ENCODE data around the gene CNOT6. TPM values are rescaled to one million over a fixed set of nuclear protein-coding genes. Genes with fewer than 3 reads are reported as not detected.

CNOT6 gene
- total RNA-seq, 4 donors from 2014 or later: 11.3 to 15.1 (median 13.2) TPM

- TF ChIP-seq CTCF (IDR thresholded peaks at IDR 0.05): no peak
- no peak for DNase-seq (ENCODE audit: low spot score)
- no peak for ATAC-seq (ENCODE audit: low FRiP score)
These were observed 97.2 kb downstream of the CNOT6 start, which contains the start of gene SCGB3A1 for GRCh38 chr5:180591311-180591887. Gene SCGB3A1, minus strand, starts transcription at chr5:180591499. Its CDS starts 37 bp downstream, at chr5:180591462.

- no peak for DNase-seq (ENCODE audit: low spot score)
- no peak for TF ChIP-seq CTCF (IDR thresholded peaks at IDR 0.05)
These were observed 98.0 kb downstream of the CNOT6 start for GRCh38 chr5:180592176-180592575.

GRCh38 chr5:180593446-180594206 lies 99.4 kb downstream of the CNOT6 start:
- ATAC-seq (ENCODE audit: low FRiP score): no peak
- DNase-seq (ENCODE audit: low spot score): no peak
- no peak for TF ChIP-seq CTCF (IDR thresholded peaks at IDR 0.05)

More at GRCh38 chr5:180592176-180592575, 98.0 kb downstream of the CNOT6 start:
- ATAC-seq (ENCODE audit: low FRiP score): no peak

- ATAC-seq (ENCODE audit: low FRiP score): no peak
- no peak for TF ChIP-seq CTCF (IDR thresholded peaks at IDR 0.05)
- no peak for DNase-seq (ENCODE audit: low spot score)
These were observed 100.3 kb downstream of the CNOT6 start for GRCh38 chr5:180594311-180595045.

- ATAC-seq (ENCODE audit: low FRiP score) (no peak), DNase-seq (ENCODE audit: low spot score) (no peak)
- no peak for TF ChIP-seq CTCF (IDR thresholded peaks at IDR 0.05)
These were observed 100.8 kb downstream of the CNOT6 start for GRCh38 chr5:180595046-180595379.

GRCh38 chr5:180595381-180596114 lies 101.4 kb downstream of the CNOT6 start:
- TF ChIP-seq CTCF (IDR thresholded peaks at IDR 0.05): no peak
- DNase-seq (ENCODE audit: low spot score) (no peak), ATAC-seq (ENCODE audit: low FRiP score) (no peak)
